SU-DHL-6 (cell line): Measurements from ENCODE around the gene TLL2.

Experiments used
- H2AFZ ChIP-seq: fragments of 200-600 bp; sonication (generic); 2 replicates; pipeline ENCODE4 v1.6.1; 2014; ENCODE audit warnings: low read depth, mild to moderate bottlenecking, moderate library complexity, mixed read lengths, antibody characterized with exemption, low read length; ENCODE audit not compliant: severe bottlenecking
- H3F3A ChIP-seq: fragments of 200-600 bp; shearing (Covaris generic); 2 replicates; pipeline ENCODE4 v1.6.0; 2016; ENCODE audit warnings: antibody characterized with exemption, mild to moderate bottlenecking; ENCODE audit not compliant: insufficient read depth
- H3K27ac ChIP-seq: fragments of 200-600 bp; sonication (generic); 2 replicates; pipeline ENCODE4 v1.5.1; 2016; ENCODE audit warnings: low read depth, mild to moderate bottlenecking, low read length, moderate library complexity, mixed read lengths
- H3K27me3 ChIP-seq: fragments of 200-600 bp; sonication (generic), shearing (Covaris generic); 2 replicates; pipeline ENCODE4 v1.6.0; 2014; ENCODE audit warnings: mild to moderate bottlenecking, low read length
- H3K36me3 ChIP-seq: fragments of 200-600 bp; sonication (generic); 2 replicates; pipeline ENCODE4 v1.6.1; 2014; ENCODE audit warnings: mild to moderate bottlenecking, low read length, mixed read lengths
- H3K4me2 ChIP-seq: fragments of 300-600, 200-600 bp; shearing (Covaris generic), sonication (generic); 2 replicates; pipeline ENCODE4 v1.6.0; 2014; ENCODE audit warnings: low read length, low read depth, mild to moderate bottlenecking; ENCODE audit not compliant: poor library complexity, severe bottlenecking
- H3K4me3 ChIP-seq: fragments of 200-600 bp; sonication (generic); 2 replicates; pipeline ENCODE4 v1.5.1; 2014; ENCODE audit warnings: antibody characterized with exemption, low read length, mild to moderate bottlenecking, mixed read lengths; ENCODE audit not compliant: insufficient read depth, poor library complexity, severe bottlenecking
- H3K79me2 ChIP-seq: fragments of 200-600 bp; sonication (generic); 2 replicates; pipeline ENCODE4 v1.6.1; 2014; ENCODE audit warnings: mild to moderate bottlenecking, low read length, moderate library complexity; ENCODE audit not compliant: insufficient read depth
- H3K9ac ChIP-seq: fragments of 200-600 bp; sonication (generic); 2 replicates; pipeline ENCODE4 v1.7.0; 2014; ENCODE audit warnings: mild to moderate bottlenecking, low read length
- H3K9me2 ChIP-seq: fragments of 200-600 bp; sonication (generic); replicated peaks from 2 replicates; pipeline ENCODE4 v1.6.1; 2014; ENCODE audit warnings: low read length; ENCODE audit not compliant: insufficient read depth
- H3K9me3 ChIP-seq: fragments of 200-600 bp; sonication (generic); 2 replicates; pipeline ENCODE4 v1.6.1; 2014; ENCODE audit warnings: low read length, mixed read lengths; ENCODE audit not compliant: insufficient read depth
- H4K20me1 ChIP-seq: fragments of 200-600 bp; sonication (generic); 2 replicates; pipeline ENCODE4 v1.6.1; 2014; ENCODE audit warnings: low read depth, mild to moderate bottlenecking, antibody characterized with exemption, low read length, moderate library complexity, mixed read lengths
- CTCF ChIP-seq: fragments of 200-600 bp; sonication (generic); IDR thresholded peaks from one replicate; pipeline ENCODE4 v1.5.1; 2017; ENCODE audit warnings: antibody characterized with exemption, mild to moderate bottlenecking, low read length, moderate library complexity; ENCODE audit not compliant: insufficient read depth, poor library complexity, severe bottlenecking
- EZH2phosphoT487 ChIP-seq: fragments of 200-600 bp; sonication (generic), shearing (Covaris generic); conservative IDR thresholded peaks from 2 replicates; pipeline ENCODE4 v1.6.1; 2018; ENCODE audit warnings: mild to moderate bottlenecking, antibody characterized with exemption, low read length, moderate library complexity, mixed read lengths

The TLL2 gene

GRCh38 chr10:96339956-96340904 lies 173.5 kb downstream of the TLL2 start:
- Histone ChIP-seq H3K27me3 (no peaks in the 10 kb centered on the region), H4K20me1 (no peaks in the 10 kb centered on the region), H3K4me3 (no peak overlapping the region), H2AFZ (no peak overlapping the region), H3K9me2 (no peaks in the 10 kb centered on the region), H3K36me3 (no peaks in the 10 kb centered on the region), H3K79me2 (no peaks in the 10 kb centered on the region), H3K27ac (no peak overlapping the region), H3F3A (no peaks in the 10 kb centered on the region), H3K9ac (no peak overlapping the region), H3K4me2 (no peak overlapping the region), H3K9me3 (no peaks in the 10 kb centered on the region)
- peak; percentile 82 for TF ChIP-seq CTCF
- TF ChIP-seq EZH2phosphoT487 = no peak

GRCh38 chr10:96339383-96339782 lies 174.3 kb downstream of the TLL2 start:
- no peak for TF ChIP-seq EZH2phosphoT487
- TF ChIP-seq CTCF = no peak
- no peaks in the 10 kb centered on the region for H3K36me3 ChIP-seq
- H3K27me3 ChIP-seq = no peaks in the 10 kb centered on the region
- no peak overlapping the region for H3K9ac ChIP-seq
- no peaks in the 10 kb centered on the region for H3K9me2 ChIP-seq
- no peaks in the 10 kb centered on the region for H4K20me1 ChIP-seq
- no peaks in the 10 kb centered on the region for H3K79me2 ChIP-seq
- H3K4me2 ChIP-seq = no peak overlapping the region
- H3K27ac ChIP-seq = no peak overlapping the region
- no peaks in the 10 kb centered on the region for H3K9me3 ChIP-seq
- no peak overlapping the region for H3K4me3 ChIP-seq
- H3F3A ChIP-seq = no peaks in the 10 kb centered on the region
- H2AFZ ChIP-seq = no peak overlapping the region

GRCh38 chr10:96338279-96338925 lies 175.3 kb downstream of the TLL2 start:
- TF ChIP-seq CTCF (no peak), EZH2phosphoT487 (no peak)
- no peak overlapping the region for H2AFZ ChIP-seq
- H3K79me2 ChIP-seq = no peaks in the 10 kb centered on the region
- no peak overlapping the region for H3K9ac ChIP-seq
- no peaks in the 10 kb centered on the region for H3K27me3 ChIP-seq
- no peaks in the 10 kb centered on the region for H3K36me3 ChIP-seq
- no peaks in the 10 kb centered on the region for H3F3A ChIP-seq
- H3K4me2 ChIP-seq = no peak overlapping the region
- no peaks in the 10 kb centered on the region for H3K9me2 ChIP-seq
- H3K27ac ChIP-seq = no peak overlapping the region
- no peaks in the 10 kb centered on the region for H3K9me3 ChIP-seq
- H3K4me3 ChIP-seq = no peak overlapping the region
- no peaks in the 10 kb centered on the region for H4K20me1 ChIP-seq
